ENCODE measurements around the gene HDGF.

GRCh38 chr1:156740237-156740740, 11.2 kb downstream of the HDGF start:
- TF ChIP-seq, protein P1, sequence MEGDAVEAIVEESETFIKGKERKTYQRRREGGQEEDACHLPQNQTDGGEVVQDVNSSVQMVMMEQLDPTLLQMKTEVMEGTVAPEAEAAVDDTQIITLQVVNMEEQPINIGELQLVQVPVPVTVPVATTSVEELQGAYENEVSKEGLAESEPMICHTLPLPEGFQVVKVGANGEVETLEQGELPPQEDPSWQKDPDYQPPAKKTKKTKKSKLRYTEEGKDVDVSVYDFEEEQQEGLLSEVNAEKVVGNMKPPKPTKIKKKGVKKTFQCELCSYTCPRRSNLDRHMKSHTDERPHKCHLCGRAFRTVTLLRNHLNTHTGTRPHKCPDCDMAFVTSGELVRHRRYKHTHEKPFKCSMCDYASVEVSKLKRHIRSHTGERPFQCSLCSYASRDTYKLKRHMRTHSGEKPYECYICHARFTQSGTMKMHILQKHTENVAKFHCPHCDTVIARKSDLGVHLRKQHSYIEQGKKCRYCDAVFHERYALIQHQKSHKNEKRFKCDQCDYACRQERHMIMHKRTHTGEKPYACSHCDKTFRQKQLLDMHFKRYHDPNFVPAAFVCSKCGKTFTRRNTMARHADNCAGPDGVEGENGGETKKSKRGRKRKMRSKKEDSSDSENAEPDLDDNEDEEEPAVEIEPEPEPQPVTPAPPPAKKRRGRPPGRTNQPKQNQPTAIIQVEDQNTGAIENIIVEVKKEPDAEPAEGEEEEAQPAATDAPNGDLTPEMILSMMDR (IDR thresholded peaks at IDR 0.05 in 8 of 11, conservative IDR thresholded peaks at IDR 0.05 in 3 of 11) = no peak
- no peak for TF ChIP-seq POLR2A (IDR thresholded peaks at IDR 0.05)

Data from spleen (tissue), 7 donors.